A549 (cell line): ENCODE measurements around the gene LRRC9.

Source experiments
- CEBPB ChIP-seq, 2 experiments: fragments of >200 bp in 1 of 2; sonication (Bioruptor Twin) in 1 of 2; formaldehyde crosslinking in 1 of 2; IDR thresholded peaks; 2 replicates each; pipeline ENCODE4 v1.6.1; 2012 to 2016
- ELK1 ChIP-seq: fragments of 150-350 bp; IDR thresholded peaks from 2 replicates; pipeline ENCODE4 v1.6.1; 2014; ENCODE audit warnings: low read depth, mild to moderate bottlenecking, low read length
- HDAC2 ChIP-seq: fragments of 200-600 bp; sonication (generic); IDR thresholded peaks from 2 replicates; pipeline ENCODE4 v1.6.1; 2016
- REST ChIP-seq: fragments of 200-600 bp; sonication (generic); IDR thresholded peaks from 2 replicates; pipeline ENCODE4 v1.6.1; 2016; ENCODE audit warnings: antibody characterized with exemption, mild to moderate bottlenecking, moderate library complexity
- RFX5 ChIP-seq: fragments of 450-650 bp; IDR thresholded peaks from 2 replicates; pipeline ENCODE4 v1.7.1; 2014; ENCODE audit warnings: antibody characterized with exemption, mild to moderate bottlenecking, moderate library complexity
- RNF2 ChIP-seq: fragments of 200-600 bp; sonication (generic); IDR thresholded peaks from 2 replicates; pipeline ENCODE4 v1.6.1; 2016; ENCODE audit warnings: low read depth, mild to moderate bottlenecking, antibody characterized with exemption, moderate library complexity, borderline replicate concordance
- ZFP36 ChIP-seq: fragments of 450-650 bp; IDR thresholded peaks from 2 replicates; pipeline ENCODE4 v1.6.1; 2014; ENCODE audit warnings: borderline replicate concordance; ENCODE audit not compliant: partially characterized antibody
- TF ChIP-seq, protein P1 (sequence below): fragments of >200 bp; sonication (Bioruptor Twin); formaldehyde crosslinking; IDR thresholded peaks from 3 replicates; pipeline ENCODE4 v1.5.1; 2016

- TF ChIP-seq CEBPB (IDR thresholded peaks at IDR 0.05) (no peak), REST (no peak), HDAC2 (no peak), RNF2 (no peak), RFX5 (no peak), ZFP36 (no peak), ELK1 (no peak)
- TF ChIP-seq, protein P1, sequence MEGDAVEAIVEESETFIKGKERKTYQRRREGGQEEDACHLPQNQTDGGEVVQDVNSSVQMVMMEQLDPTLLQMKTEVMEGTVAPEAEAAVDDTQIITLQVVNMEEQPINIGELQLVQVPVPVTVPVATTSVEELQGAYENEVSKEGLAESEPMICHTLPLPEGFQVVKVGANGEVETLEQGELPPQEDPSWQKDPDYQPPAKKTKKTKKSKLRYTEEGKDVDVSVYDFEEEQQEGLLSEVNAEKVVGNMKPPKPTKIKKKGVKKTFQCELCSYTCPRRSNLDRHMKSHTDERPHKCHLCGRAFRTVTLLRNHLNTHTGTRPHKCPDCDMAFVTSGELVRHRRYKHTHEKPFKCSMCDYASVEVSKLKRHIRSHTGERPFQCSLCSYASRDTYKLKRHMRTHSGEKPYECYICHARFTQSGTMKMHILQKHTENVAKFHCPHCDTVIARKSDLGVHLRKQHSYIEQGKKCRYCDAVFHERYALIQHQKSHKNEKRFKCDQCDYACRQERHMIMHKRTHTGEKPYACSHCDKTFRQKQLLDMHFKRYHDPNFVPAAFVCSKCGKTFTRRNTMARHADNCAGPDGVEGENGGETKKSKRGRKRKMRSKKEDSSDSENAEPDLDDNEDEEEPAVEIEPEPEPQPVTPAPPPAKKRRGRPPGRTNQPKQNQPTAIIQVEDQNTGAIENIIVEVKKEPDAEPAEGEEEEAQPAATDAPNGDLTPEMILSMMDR: no peak
Measured at GRCh38 chr14:59895721-59896120, 24.2 kb upstream of the LRRC9 start.
